Uterus (tissue), 4 donors: ENCODE measurements around the gene GLYR1. TPM values are rescaled to one million over a fixed set of nuclear protein-coding genes. Genes with fewer than 3 reads are reported as not detected.

ENCODE experiments used
- DNase-seq, 2 donors: peaks; one replicate each; pipeline ENCODE4 v3.0.0-alpha.2; 2019 to 2020
- H3K27ac ChIP-seq, 2 donors: fragments of 200-600 bp; sonication (generic); 1 replicate in 1 of 2; 2 replicates in 1 of 2; pipeline ENCODE4 v1.5.1; 2016 to 2018
- H3K27me3 ChIP-seq, 2 donors: fragments of 200-600 bp; sonication (generic); one replicate each; pipeline ENCODE4 v1.5.1; 2018 to 2019; ENCODE audit warnings: control low read depth in 1 of 2
- H3K36me3 ChIP-seq, 2 donors: fragments of 200-600 bp; sonication (generic); one replicate each; pipeline ENCODE4 v1.5.1; 2019; ENCODE audit warnings: control low read depth in 1 of 2
- H3K4me1 ChIP-seq, 2 donors: fragments of 200-600 bp; sonication (generic); one replicate each; pipeline ENCODE4 v1.5.1; 2018 to 2019; ENCODE audit warnings: control low read depth in 1 of 2
- H3K4me3 ChIP-seq, 2 donors: fragments of 200-600 bp; sonication (generic); 1 replicate in 1 of 2; 2 replicates in 1 of 2; pipeline ENCODE4 v1.5.1; 2018 to 2019; ENCODE audit warnings: mild to moderate bottlenecking in 1 of 2
- H3K9me3 ChIP-seq, 2 donors: fragments of 200-600 bp; sonication (generic); one replicate each; pipeline ENCODE4 v1.5.1; 2019; ENCODE audit warnings: control low read depth in 1 of 2
- POLR2A ChIP-seq, 2 donors: fragments of 450-650 bp; IDR thresholded peaks; one replicate each; pipeline ENCODE4 v1.6.1; 2016; ENCODE audit warnings: antibody characterized with exemption in 2 of 2, mild to moderate bottlenecking in 1 of 2, moderate library complexity in 1 of 2
- intact Hi-C: fragments of 100-400 bp; cut with DNase I; formaldehyde crosslinking; loops from one replicate; pipeline ENCODE4 v1.15.1; 2023; ENCODE audit warnings: low total_unique reads
- total RNA-seq, 4 donors: library from RNA; depleted of rRNA in 3 of 4; stranded (reverse); fragments of >200 nt in 3 of 4; gene quantifications; one replicate each; pipeline versions ENCODE4 v1.1.0 to v1.2.4, GENCODE V29; 2014 to 2023
- TF ChIP-seq, protein P1 (sequence below), 4 experiments: fragments of 200-600 bp in 2 of 4; fragments of 450-650 bp in 2 of 4; sonication (generic) in 2 of 4; IDR thresholded peaks; one replicate each; pipeline ENCODE4 v1.5.1; 2016 to 2019; ENCODE audit warnings: antibody characterized with exemption in 4 of 4, mild to moderate bottlenecking in 2 of 4, moderate library complexity in 1 of 4
- donor health status: DM: yes; HTN: yes; CAD: no.

The GLYR1 gene
- total RNA-seq, 4 donors from 2014 or later, result 26.6 to 86.3 (median 47.1) TPM

- Histone ChIP-seq H3K27ac (no peak overlapping the region), H3K4me3 (no peak overlapping the region), H3K9me3 (no peaks in the 10 kb centered on the region), H3K36me3 (no peaks in the 10 kb centered on the region), H3K27me3 (no peaks in the 10 kb centered on the region), H3K4me1 (no peaks in the 10 kb centered on the region)
- TF ChIP-seq, protein P1, sequence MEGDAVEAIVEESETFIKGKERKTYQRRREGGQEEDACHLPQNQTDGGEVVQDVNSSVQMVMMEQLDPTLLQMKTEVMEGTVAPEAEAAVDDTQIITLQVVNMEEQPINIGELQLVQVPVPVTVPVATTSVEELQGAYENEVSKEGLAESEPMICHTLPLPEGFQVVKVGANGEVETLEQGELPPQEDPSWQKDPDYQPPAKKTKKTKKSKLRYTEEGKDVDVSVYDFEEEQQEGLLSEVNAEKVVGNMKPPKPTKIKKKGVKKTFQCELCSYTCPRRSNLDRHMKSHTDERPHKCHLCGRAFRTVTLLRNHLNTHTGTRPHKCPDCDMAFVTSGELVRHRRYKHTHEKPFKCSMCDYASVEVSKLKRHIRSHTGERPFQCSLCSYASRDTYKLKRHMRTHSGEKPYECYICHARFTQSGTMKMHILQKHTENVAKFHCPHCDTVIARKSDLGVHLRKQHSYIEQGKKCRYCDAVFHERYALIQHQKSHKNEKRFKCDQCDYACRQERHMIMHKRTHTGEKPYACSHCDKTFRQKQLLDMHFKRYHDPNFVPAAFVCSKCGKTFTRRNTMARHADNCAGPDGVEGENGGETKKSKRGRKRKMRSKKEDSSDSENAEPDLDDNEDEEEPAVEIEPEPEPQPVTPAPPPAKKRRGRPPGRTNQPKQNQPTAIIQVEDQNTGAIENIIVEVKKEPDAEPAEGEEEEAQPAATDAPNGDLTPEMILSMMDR (IDR thresholded peaks at IDR 0.05), result no peak
- no peak for TF ChIP-seq POLR2A (IDR thresholded peaks at IDR 0.05)
- no peak for DNase-seq
- intact Hi-C loops, result loop anchor here (10.0 kb wide), 1 partner anchor 1972 kb away; no protein-coding TSS in a partner anchor
Observed at GRCh38 chr16:4876646-4877379, 29.7 kb upstream of the GLYR1 start.

DNA sequence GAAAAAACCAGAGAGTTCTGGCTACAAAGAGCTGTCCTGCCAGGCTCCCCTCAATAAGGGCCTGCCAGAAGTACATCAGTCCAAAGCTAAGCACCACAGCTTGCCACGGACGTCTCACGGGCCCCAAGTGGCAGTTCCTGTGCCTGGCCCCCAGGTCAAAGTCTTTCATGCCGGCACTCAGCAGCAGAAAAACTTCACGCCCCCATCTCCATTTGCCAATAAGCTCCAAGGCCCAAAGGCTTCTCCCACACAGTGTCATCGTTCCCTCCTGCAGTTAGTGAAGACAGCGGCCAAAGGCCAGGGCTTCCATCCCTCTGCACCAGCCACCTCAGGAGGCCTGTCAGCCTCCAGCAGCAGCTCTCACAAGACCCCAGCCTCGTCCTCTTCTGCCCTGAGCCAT lies 27.6 kb upstream of the GLYR1 start:
- H3K4me3 ChIP-seq, result no peak overlapping the region
- TF ChIP-seq, protein P1 (IDR thresholded peaks at IDR 0.05), result no peak
- no peak for TF ChIP-seq POLR2A (IDR thresholded peaks at IDR 0.05)
- no peaks in the 10 kb centered on the region for H3K4me1 ChIP-seq
- no peaks in the 10 kb centered on the region for H3K36me3 ChIP-seq
- no peak for DNase-seq
- intact Hi-C loops, result loop anchor here (10.0 kb wide), 1 partner anchor 1970 kb away; no protein-coding TSS in a partner anchor
- H3K27ac ChIP-seq, result no peak overlapping the region
- no peaks in the 10 kb centered on the region for H3K9me3 ChIP-seq
- H3K27me3 ChIP-seq, result no peaks in the 10 kb centered on the region

DNA sequence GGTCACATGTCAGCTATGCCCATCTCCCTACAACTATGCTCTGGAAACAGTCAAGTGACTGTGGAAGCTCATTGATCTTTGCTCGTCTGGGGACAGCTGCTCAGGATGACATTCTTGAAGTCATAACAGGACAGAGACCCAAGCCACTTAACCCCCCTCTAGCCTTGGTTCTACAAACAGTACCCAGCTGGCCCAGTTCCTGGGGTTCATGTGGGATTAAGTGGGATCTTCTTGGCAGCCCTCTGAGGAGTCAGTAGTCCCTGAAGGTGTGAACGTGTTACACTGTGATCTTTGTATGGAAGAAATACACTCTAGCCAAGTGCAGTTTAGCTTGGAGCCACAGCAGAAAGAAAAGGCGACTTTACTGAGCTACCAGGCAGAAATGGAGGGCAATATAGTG lies 26.0 kb upstream of the GLYR1 start:
- TF ChIP-seq, protein P1 (IDR thresholded peaks at IDR 0.05), result no peak
- no peak for TF ChIP-seq POLR2A (IDR thresholded peaks at IDR 0.05)
- no peaks in the 10 kb centered on the region for H3K4me1 ChIP-seq
- H3K4me3 ChIP-seq, result no peak overlapping the region
- no peak overlapping the region for H3K27ac ChIP-seq
- intact Hi-C loops, result loop anchor here (10.0 kb wide), 1 partner anchor 1968 kb away; no protein-coding TSS in a partner anchor
- no peaks in the 10 kb centered on the region for H3K27me3 ChIP-seq
- H3K9me3 ChIP-seq, result no peaks in the 10 kb centered on the region
- H3K36me3 ChIP-seq, result no peaks in the 10 kb centered on the region
- no peak for DNase-seq

- Histone ChIP-seq H3K4me3 (no peak overlapping the region), H3K36me3 (no peaks in the 10 kb centered on the region), H3K4me1 (no peaks in the 10 kb centered on the region), H3K27ac (no peak overlapping the region), H3K9me3 (no peaks in the 10 kb centered on the region), H3K27me3 (no peaks in the 10 kb centered on the region)
- intact Hi-C loops, result loop anchor here (10.0 kb wide), 1 partner anchor 1966 kb away; no protein-coding TSS in a partner anchor
- TF ChIP-seq POLR2A (IDR thresholded peaks at IDR 0.05), result no peak
- TF ChIP-seq, protein P1 (IDR thresholded peaks at IDR 0.05), result no peak
- no peak for DNase-seq
Observed at GRCh38 chr16:4871071-4871470, 24.0 kb upstream of the GLYR1 start.

- Histone ChIP-seq H3K27ac (no peak overlapping the region), H3K9me3 (no peaks in the 10 kb centered on the region), H3K4me1 (no peaks in the 10 kb centered on the region), H3K4me3 (no peak overlapping the region), H3K36me3 (no peaks in the 10 kb centered on the region), H3K27me3 (no peaks in the 10 kb centered on the region)
- intact Hi-C loops, result loop anchor here (10.0 kb wide), 1 partner anchor 1965 kb away; no protein-coding TSS in a partner anchor
- TF ChIP-seq, protein P1 (IDR thresholded peaks at IDR 0.05), result no peak
- TF ChIP-seq POLR2A (IDR thresholded peaks at IDR 0.05), result no peak
- DNase-seq, result no peak
Observed at GRCh38 chr16:4870138-4870671, 23.1 kb upstream of the GLYR1 start.
